Stomach (tissue), 9 donors: ENCODE data around the gene JMY. TPM values are rescaled to one million over a fixed set of nuclear protein-coding genes. Genes with fewer than 3 reads are reported as not detected.

ENCODE experiments used
- DNase-seq, 2 donors: peaks; one replicate each; pipeline versions ENCODE4 v3.0.0 to v3.0.0-alpha.2; 2013 to 2019
- H3K27ac ChIP-seq, 5 donors: fragments of 200-600 bp in 4 of 5; sonication (generic) in 4 of 5; one replicate each; pipeline ENCODE4 v1.5.1; 2013 to 2019; ENCODE audit warnings: mild to moderate bottlenecking in 1 of 5, moderate library complexity in 1 of 5
- H3K27me3 ChIP-seq, 3 donors: fragments of 200-600 bp; sonication (generic); one replicate each; pipeline ENCODE4 v1.5.1; 2017 to 2019; ENCODE audit warnings: mixed run types in 1 of 3
- H3K36me3 ChIP-seq, 4 donors: fragments of 200-600 bp; sonication (generic); 1 replicate in 3 of 4; 2 replicates in 1 of 4; pipeline ENCODE4 v1.5.1; 2016 to 2019
- H3K4me1 ChIP-seq, 4 donors: fragments of 200-600 bp; sonication (generic); one replicate each; pipeline ENCODE4 v1.5.1; 2016 to 2019
- H3K4me3 ChIP-seq, 4 donors: fragments of 200-600 bp; sonication (generic) in 3 of 4; one replicate each; pipeline ENCODE4 v1.5.1; 2016 to 2019; ENCODE audit warnings: mild to moderate bottlenecking in 1 of 4
- H3K9me3 ChIP-seq, 4 donors: fragments of 200-600 bp; sonication (generic); one replicate each; pipeline ENCODE4 v1.5.1; 2016 to 2019
- EP300 ChIP-seq: sonication (generic); formaldehyde crosslinking; IDR thresholded peaks from one replicate; pipeline ENCODE4 v1.6.1; 2017; ENCODE audit warnings: antibody characterized with exemption
- POLR2A ChIP-seq, 4 donors: fragments of 450-650 bp; IDR thresholded peaks; one replicate each; pipeline ENCODE4 v1.6.1; 2016; ENCODE audit warnings: antibody characterized with exemption in 4 of 4, control low read depth in 2 of 4, mild to moderate bottlenecking in 1 of 4, moderate library complexity in 1 of 4
- POLR2AphosphoS5 ChIP-seq, 3 donors: sonication (generic); formaldehyde crosslinking; IDR thresholded peaks; one replicate each; pipeline ENCODE4 v1.6.1; 2016; ENCODE audit warnings: antibody characterized with exemption in 3 of 3
- WGBS, 5 donors: extraction: QIAGEN DNeasy Blood & Tissue Kit in 3 of 5; methylation state at CpG; one replicate each; pipeline versions ENCODE4 v1.1.5 to v1.1.7; 2013 to 2018; 5-methylcytosine and 5-hydroxymethylcytosine counted together
- intact Hi-C: fragments of 100-400 bp; cut with DNase I; formaldehyde crosslinking; loops from one replicate; pipeline ENCODE4 v1.15.1; 2023; ENCODE audit warnings: low total_unique reads
- polyA plus RNA-seq, 3 donors: library from polyadenylated mRNA; stranded (reverse); fragments of 200-250 nt; gene quantifications; one replicate each; pipeline ENCODE4 v1.2.3, GENCODE V29; 2013
- total RNA-seq, 5 donors: library from RNA; depleted of rRNA; stranded (reverse); fragments of >200 nt; gene quantifications; one replicate each; pipeline versions ENCODE4 v1.1.0 to v1.2.3, GENCODE V29; 2014 to 2016
- TF ChIP-seq, protein P1 (sequence below), 7 experiments: fragments of 450-650 bp in 4 of 7; fragments of 200-600 bp in 3 of 7; sonication (generic) in 3 of 7; IDR thresholded peaks; one replicate each; pipeline ENCODE4 v1.5.1; 2016 to 2019; ENCODE audit warnings: antibody characterized with exemption in 7 of 7, control low read depth in 2 of 7, mild to moderate bottlenecking in 1 of 7
- donor health status: healthy with polysubstance abuse.
- donor health status: Bipolar disorder and iron deficiency.
- donor health status: healthy.

Gene JMY
- total and polyA plus RNA-seq, 8 donors = 2.1 to 31.9 (median 7.1) TPM

DNA sequence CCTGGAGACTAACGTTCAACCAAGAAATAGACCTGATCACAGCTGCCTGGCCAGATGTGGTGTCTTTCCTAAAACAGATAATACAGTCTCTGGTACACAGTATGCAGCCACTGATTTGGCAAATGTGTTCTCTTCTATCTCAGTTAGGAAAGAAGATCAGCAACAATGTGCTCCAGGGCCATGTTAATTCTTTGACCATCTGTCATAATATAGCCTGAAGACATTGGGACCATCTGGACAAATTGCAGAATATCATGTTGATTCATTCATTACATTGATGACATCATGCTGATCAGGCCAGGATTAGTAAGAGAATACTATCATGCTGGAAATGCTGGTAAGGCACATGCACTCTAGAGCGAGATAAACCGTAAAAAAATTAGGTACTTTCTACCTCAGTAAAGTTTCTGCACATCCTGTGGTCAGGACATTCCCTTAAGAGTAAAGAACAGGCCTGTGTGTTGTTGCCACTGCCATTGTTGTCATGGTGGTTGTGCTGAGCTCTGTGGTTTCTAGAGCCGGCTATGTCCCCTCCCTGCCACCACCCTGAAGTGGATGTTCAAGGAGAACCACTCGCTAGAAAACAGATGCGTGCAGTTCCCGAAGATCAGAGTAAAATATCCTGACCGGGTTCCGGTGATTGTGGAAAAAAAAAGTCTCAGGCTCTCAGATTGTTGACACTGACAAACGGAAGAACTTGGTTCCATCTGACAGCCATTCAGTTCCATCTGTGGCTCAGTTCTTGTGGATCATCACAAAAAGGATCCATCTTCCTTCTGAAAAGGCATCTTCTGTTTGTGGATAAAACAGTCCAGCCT is 6.4 kb upstream of the JMY start:
- Histone ChIP-seq H3K27me3 (no peaks in the 10 kb centered on the region), H3K4me1 (peaks cover 0 to under 1% (median 0%) of the 10 kb centered on the region in 4 donors), H3K9me3 (no peaks in the 10 kb centered on the region), H3K36me3 (peaks cover 0 to 3% (median 0%) of the 10 kb centered on the region in 4 donors), H3K27ac (no peak overlapping the region), H3K4me3 (no peak overlapping the region)
- TF ChIP-seq POLR2AphosphoS5 (IDR thresholded peaks at IDR 0.05) = no peak
- no peak for TF ChIP-seq POLR2A (IDR thresholded peaks at IDR 0.05)
- TF ChIP-seq EP300 = no peak
- TF ChIP-seq, protein P1, sequence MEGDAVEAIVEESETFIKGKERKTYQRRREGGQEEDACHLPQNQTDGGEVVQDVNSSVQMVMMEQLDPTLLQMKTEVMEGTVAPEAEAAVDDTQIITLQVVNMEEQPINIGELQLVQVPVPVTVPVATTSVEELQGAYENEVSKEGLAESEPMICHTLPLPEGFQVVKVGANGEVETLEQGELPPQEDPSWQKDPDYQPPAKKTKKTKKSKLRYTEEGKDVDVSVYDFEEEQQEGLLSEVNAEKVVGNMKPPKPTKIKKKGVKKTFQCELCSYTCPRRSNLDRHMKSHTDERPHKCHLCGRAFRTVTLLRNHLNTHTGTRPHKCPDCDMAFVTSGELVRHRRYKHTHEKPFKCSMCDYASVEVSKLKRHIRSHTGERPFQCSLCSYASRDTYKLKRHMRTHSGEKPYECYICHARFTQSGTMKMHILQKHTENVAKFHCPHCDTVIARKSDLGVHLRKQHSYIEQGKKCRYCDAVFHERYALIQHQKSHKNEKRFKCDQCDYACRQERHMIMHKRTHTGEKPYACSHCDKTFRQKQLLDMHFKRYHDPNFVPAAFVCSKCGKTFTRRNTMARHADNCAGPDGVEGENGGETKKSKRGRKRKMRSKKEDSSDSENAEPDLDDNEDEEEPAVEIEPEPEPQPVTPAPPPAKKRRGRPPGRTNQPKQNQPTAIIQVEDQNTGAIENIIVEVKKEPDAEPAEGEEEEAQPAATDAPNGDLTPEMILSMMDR (IDR thresholded peaks at IDR 0.05) = no peak
- peak in 1 of 2 donors; percentile 10 for DNase-seq
- WGBS, 5 donors = 84 to 88% (median 86%) methylated on average over 10 of the region's 10 CpGs
- intact Hi-C loops = no loop called here

DNA sequence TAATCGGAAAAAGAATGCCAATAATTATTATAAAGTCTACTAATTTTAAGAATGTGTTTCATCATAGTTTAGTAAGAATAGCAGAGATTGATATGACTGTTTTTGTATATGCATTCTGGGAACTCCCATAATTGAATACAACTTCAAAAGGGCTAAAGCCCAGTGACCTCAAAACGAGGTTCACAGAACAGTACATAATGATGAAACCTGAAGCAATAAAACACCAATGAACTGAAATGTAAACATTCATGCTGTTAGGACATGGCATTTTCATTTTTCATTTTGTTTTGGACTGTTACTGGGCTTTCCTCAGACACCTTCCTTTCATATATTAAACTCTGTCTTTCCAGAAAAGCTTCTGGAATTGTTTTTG is 684 bp upstream of the JMY start:
- intact Hi-C loops = no loop called here
- Histone ChIP-seq H3K27ac (peak overlapping the region; percentile 83 to 94 (median 93)), H3K27me3 (no peaks in the 10 kb centered on the region), H3K9me3 (no peaks in the 10 kb centered on the region), H3K4me3 (peak overlapping the region; percentile 87 to 97 (median 96)), H3K4me1 (peaks cover 15 to 37% (median 27%) of the 10 kb centered on the region in 4 donors), H3K36me3 (no peaks in the 10 kb centered on the region)
- WGBS, 5 donors = 13 to 21% (median 21%) methylated on average over 2 of the region's 2 CpGs
- peak in 1 of 2 donors; percentile 54 for DNase-seq
- TF ChIP-seq POLR2AphosphoS5 (IDR thresholded peaks at IDR 0.05) = no peak
- no peak for TF ChIP-seq POLR2A (IDR thresholded peaks at IDR 0.05)
- no peak for TF ChIP-seq EP300
- TF ChIP-seq, protein P1 (IDR thresholded peaks at IDR 0.05) = no peak

DNA sequence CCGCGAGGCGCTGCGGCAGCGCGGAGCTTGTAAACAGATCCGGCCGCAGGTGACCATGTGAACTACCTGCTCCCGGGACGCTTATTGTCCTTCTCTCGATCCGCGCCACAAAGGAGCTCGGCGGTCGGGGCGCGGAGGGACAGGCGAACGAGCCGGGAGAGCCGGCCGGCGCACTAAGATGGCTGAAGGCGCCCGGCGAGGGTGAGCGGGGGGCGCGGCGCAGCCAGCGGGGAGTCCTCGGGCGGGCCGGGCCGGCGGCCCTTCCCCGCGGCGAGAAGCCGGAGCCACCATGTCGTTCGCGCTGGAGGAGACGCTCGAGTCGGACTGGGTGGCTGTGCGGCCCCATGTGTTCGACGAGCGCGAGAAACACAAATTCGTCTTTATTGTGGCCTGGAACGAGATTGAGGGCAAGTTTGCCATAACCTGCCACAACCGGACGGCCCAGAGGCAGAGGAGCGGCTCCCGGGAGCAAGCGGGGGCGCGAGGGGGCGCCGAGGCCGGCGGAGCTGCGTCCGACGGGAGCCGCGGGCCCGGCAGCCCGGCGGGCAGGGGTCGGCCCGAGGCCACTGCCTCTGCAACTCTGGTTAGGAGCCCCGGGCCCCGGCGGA is 535 bp downstream of the JMY start:
- TF ChIP-seq EP300 = no peak
- intact Hi-C loops = no loop called here
- peak overlapping the region; percentile 83 to 94 (median 93) for H3K27ac ChIP-seq
- 0% methylated on average over 20 to 78 of the region's 78 CpGs for WGBS, 5 donors
- no peaks in the 10 kb centered on the region for H3K27me3 ChIP-seq
- peak overlapping the region; percentile 87 to 97 (median 96) for H3K4me3 ChIP-seq
- peak in 1 of 2 donors; percentile 78 for DNase-seq
- peaks cover 18 to 49% (median 35%) of the 10 kb centered on the region in 4 donors for H3K4me1 ChIP-seq
- no peaks in the 10 kb centered on the region for H3K9me3 ChIP-seq
- H3K36me3 ChIP-seq = no peaks in the 10 kb centered on the region

DNA sequence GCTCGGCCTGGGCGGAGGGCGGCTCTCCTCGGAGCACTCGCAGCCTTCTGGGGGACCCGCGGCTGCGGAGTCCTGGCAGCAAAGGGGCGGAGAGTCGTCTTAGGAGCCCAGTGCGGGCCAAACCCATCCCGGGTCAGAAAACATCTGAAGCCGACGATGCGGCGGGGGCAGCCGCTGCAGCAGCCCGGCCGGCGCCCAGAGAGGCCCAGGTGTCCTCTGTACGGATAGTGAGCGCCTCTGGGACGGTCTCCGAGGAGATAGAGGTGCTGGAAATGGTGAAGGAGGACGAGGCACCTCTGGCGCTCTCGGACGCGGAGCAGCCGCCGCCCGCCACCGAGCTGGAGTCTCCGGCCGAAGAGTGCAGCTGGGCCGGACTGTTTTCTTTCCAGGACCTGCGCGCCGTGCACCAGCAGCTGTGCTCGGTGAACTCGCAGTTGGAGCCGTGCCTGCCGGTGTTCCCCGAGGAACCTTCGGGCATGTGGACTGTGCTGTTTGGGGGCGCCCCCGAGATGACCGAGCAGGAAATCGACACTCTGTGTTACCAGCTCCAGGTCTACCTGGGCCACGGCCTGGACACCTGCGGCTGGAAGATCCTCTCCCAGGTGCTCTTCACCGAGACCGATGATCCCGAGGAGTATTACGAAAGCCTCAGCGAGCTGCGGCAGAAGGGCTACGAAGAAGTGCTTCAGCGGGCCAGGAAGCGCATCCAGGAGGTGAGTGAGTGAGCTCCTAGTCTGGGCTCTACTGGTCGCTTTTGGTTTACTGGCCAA is 1.2 kb downstream of the JMY start:
- DNase-seq = peak; percentile 53 to 73
- WGBS, 5 donors = 0 to 2% (median 1%) methylated on average over 21 to 61 of the region's 61 CpGs
- TF ChIP-seq, protein P1 (IDR thresholded peaks at IDR 0.05) = no peak
- TF ChIP-seq EP300 (no peak), POLR2A (IDR thresholded peaks at IDR 0.05) (no peak), POLR2AphosphoS5 (IDR thresholded peaks at IDR 0.05) (no peak)
- no peaks in the 10 kb centered on the region for H3K9me3 ChIP-seq
- H3K36me3 ChIP-seq = no peaks in the 10 kb centered on the region
- intact Hi-C loops = no loop called here
- peak overlapping the region; percentile 87 to 97 (median 96) for H3K4me3 ChIP-seq
- peak overlapping the region; percentile 83 to 94 (median 93) for H3K27ac ChIP-seq
- H3K27me3 ChIP-seq = no peaks in the 10 kb centered on the region
- peaks cover 21 to 56% (median 38%) of the 10 kb centered on the region in 4 donors for H3K4me1 ChIP-seq
